ENCODE measurements around the gene IMP4. TPM values are rescaled to one million over a fixed set of nuclear protein-coding genes. Genes with fewer than 3 reads are reported as not detected.

IMP4 gene
- total and polyA plus RNA-seq, 4 donors = 40.4 to 113 (median 86.2) TPM

- no peak overlapping the region for H3K27ac ChIP-seq (ENCODE audit: low read depth in 1 of 2, low read length in 1 of 2)
- no peak for DNase-seq
Measured at GRCh38 chr2:130334026-130334425, 8.7 kb upstream of the IMP4 start.

DNA sequence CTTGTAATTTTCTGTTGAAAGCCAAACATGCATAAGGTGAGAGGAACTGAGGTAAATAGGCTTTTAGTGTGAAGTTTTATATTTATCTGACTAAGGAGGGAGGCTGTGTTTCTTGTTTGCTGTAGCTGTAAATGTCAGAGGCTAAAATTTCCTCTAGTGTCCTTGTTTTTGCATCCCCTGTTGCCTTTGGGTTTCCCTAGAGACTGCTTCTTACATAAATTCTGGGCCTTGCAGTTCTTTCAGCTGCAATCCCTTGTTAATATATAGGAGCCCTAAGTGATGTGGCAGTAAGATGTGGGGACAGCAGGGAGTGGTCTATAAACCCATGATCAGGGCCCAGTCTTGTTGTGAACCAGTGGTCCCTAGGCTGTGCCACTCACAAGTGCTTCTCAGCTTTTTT lies 7.5 kb upstream of the IMP4 start:
- Histone ChIP-seq H3K9me3 (ENCODE audit: control insufficient read depth in 4 of 4, insufficient read depth in 3 of 4, low read length in 3 of 4) (no peaks in the 10 kb centered on the region), H3K36me3 (ENCODE audit: control insufficient read depth in 4 of 4, insufficient read depth in 4 of 4, low read length in 4 of 4) (peaks cover 0 to 15% (median 9%) of the 10 kb centered on the region in 4 donors), H3K4me3 (no peak overlapping the region), H3K27me3 (ENCODE audit: control insufficient read depth in 3 of 3, insufficient read depth in 3 of 3, low read length in 2 of 3) (peaks cover 0 to 13% (median 9%) of the 10 kb centered on the region in 3 donors), H3K9ac (ENCODE audit: insufficient read depth in 1 of 2, low read length in 2 of 2) (no peak overlapping the region), H3K4me1 (ENCODE audit: control insufficient read depth in 5 of 5, insufficient read depth in 5 of 5, low read length in 5 of 5) (peaks cover 0 to 8% (median 0%) of the 10 kb centered on the region in 5 donors), H3K27ac (ENCODE audit: low read depth in 1 of 2, low read length in 1 of 2) (no peak overlapping the region)
- no peak for DNase-seq
- no peak for ATAC-seq (ENCODE audit: insufficient read depth, low FRiP score)
- no peak for TF ChIP-seq CTCF (IDR thresholded peaks at IDR 0.05; ENCODE audit: control extremely low read depth, extremely low read depth)

More at GRCh38 chr2:130334026-130334425, 8.7 kb upstream of the IMP4 start:
- no peak for ATAC-seq (ENCODE audit: insufficient read depth, low FRiP score)
- Histone ChIP-seq H3K4me1 (ENCODE audit: control insufficient read depth in 5 of 5, insufficient read depth in 5 of 5, low read length in 5 of 5) (peaks cover 0 to 8% (median 0%) of the 10 kb centered on the region in 5 donors), H3K27me3 (ENCODE audit: control insufficient read depth in 3 of 3, insufficient read depth in 3 of 3, low read length in 2 of 3) (peaks cover 0 to 17% (median 9%) of the 10 kb centered on the region in 3 donors), H3K36me3 (ENCODE audit: control insufficient read depth in 4 of 4, insufficient read depth in 4 of 4, low read length in 4 of 4) (peaks cover 0 to 6% (median 5%) of the 10 kb centered on the region in 4 donors), H3K9me3 (ENCODE audit: control insufficient read depth in 4 of 4, insufficient read depth in 3 of 4, low read length in 3 of 4) (no peaks in the 10 kb centered on the region), H3K9ac (ENCODE audit: insufficient read depth in 1 of 2, low read length in 2 of 2) (no peak overlapping the region), H3K4me3 (no peak overlapping the region)
- no peak for TF ChIP-seq CTCF (IDR thresholded peaks at IDR 0.05; ENCODE audit: control extremely low read depth, extremely low read depth)
- WGBS, 2 donors = 76 to 82% methylated on average over 6 of the region's 6 CpGs

- H3K27me3 ChIP-seq (ENCODE audit: control insufficient read depth in 3 of 3, insufficient read depth in 3 of 3, low read length in 2 of 3) = peaks cover 0 to 3% (median under 1%) of the 10 kb centered on the region in 3 donors
- 79 to 83% methylated on average over 13 of the region's 13 CpGs for WGBS, 2 donors
- no peak for DNase-seq
- TF ChIP-seq CTCF (IDR thresholded peaks at IDR 0.05; ENCODE audit: control extremely low read depth, extremely low read depth) = no peak
- no peak overlapping the region for H3K9ac ChIP-seq (ENCODE audit: insufficient read depth in 1 of 2, low read length in 2 of 2)
- H3K9me3 ChIP-seq (ENCODE audit: control insufficient read depth in 4 of 4, insufficient read depth in 3 of 4, low read length in 3 of 4) = no peaks in the 10 kb centered on the region
- H3K4me3 ChIP-seq = no peak overlapping the region
- peaks cover 0 to 12% (median 0%) of the 10 kb centered on the region in 5 donors for H3K4me1 ChIP-seq (ENCODE audit: control insufficient read depth in 5 of 5, insufficient read depth in 5 of 5, low read length in 5 of 5)
- peaks cover 0 to 21% (median 10%) of the 10 kb centered on the region in 4 donors for H3K36me3 ChIP-seq (ENCODE audit: control insufficient read depth in 4 of 4, insufficient read depth in 4 of 4, low read length in 4 of 4)
- H3K27ac ChIP-seq (ENCODE audit: low read depth in 1 of 2, low read length in 1 of 2) = no peak overlapping the region
- no peak for ATAC-seq (ENCODE audit: insufficient read depth, low FRiP score)
Measured at GRCh38 chr2:130336150-130336876, 6.4 kb upstream of the IMP4 start.
